SK-N-DZ (cell line): ENCODE data around the gene ZNF491.
"Not testable (repeated sequence)": the region's sequence is repeated elsewhere in the genome, so short reads cannot be mapped to it uniquely, and the experiment has no call there.

Experiments used
- DNase-seq: peaks from one replicate; pipeline ENCODE4 v3.0.0-alpha.2; 2015; ENCODE audit warnings: low spot score

Gene ZNF491

GRCh38 chr19:11806354-11807098 lies 8.2 kb downstream of the ZNF491 start:
- DNase-seq: no peak

GRCh38 chr19:11807099-11807380 lies 8.7 kb downstream of the ZNF491 start:
- no peak for DNase-seq

- no peak for DNase-seq
Observed at GRCh38 chr19:11813703-11814028, 15.3 kb downstream of the ZNF491 start.

- DNase-seq: peak; percentile 94
Observed at GRCh38 chr19:11814029-11814699, 15.8 kb downstream of the ZNF491 start, which contains the start of gene ZNF440. TSS of gene ZNF440 (plus strand) at chr19:11814273. CDS start at chr19:11814448, 175 bp downstream.

- DNase-seq: peak; percentile 30
Observed at GRCh38 chr19:11814700-11815035, 16.3 kb downstream of the ZNF491 start.

GRCh38 chr19:11821474-11822109 lies 23.3 kb downstream of the ZNF491 start:
- no peak for DNase-seq

GRCh38 chr19:11828957-11829876 lies 30.9 kb downstream of the ZNF491 start:
- not testable (repeated sequence) for DNase-seq

GRCh38 chr19:11832253-11832912 lies 34.1 kb downstream of the ZNF491 start:
- DNase-seq: no peak

- DNase-seq: no peak
Observed at GRCh38 chr19:11833541-11833940, 35.2 kb downstream of the ZNF491 start.

GRCh38 chr19:11835626-11836066 lies 37.3 kb downstream of the ZNF491 start:
- DNase-seq: not testable (repeated sequence)

GRCh38 chr19:11843722-11844121 lies 45.4 kb downstream of the ZNF491 start:
- peak; percentile 35 for DNase-seq

- DNase-seq: peak; percentile 63
Observed at GRCh38 chr19:11847615-11848014, 49.3 kb downstream of the ZNF491 start.

- no peak for DNase-seq
Observed at GRCh38 chr19:11848200-11848593, 49.9 kb downstream of the ZNF491 start.

GRCh38 chr19:11848594-11849469 lies 50.5 kb downstream of the ZNF491 start, which contains the start of gene ZNF439:
TSS of gene ZNF439 (plus strand) at chr19:11848726. CDS start at chr19:11848868, 142 bp downstream.
- DNase-seq: peak; percentile 89

GRCh38 chr19:11850289-11850688 lies 52.0 kb downstream of the ZNF491 start:
- not testable (repeated sequence) for DNase-seq

GRCh38 chr19:11853358-11853757 lies 55.0 kb downstream of the ZNF491 start:
- no peak for DNase-seq

GRCh38 chr19:11856596-11857250 lies 58.4 kb downstream of the ZNF491 start:
- DNase-seq: no peak
